Memory B cell (primary cell): ENCODE data around the gene PDE4B.
"Not testable (repeated sequence)": the region's sequence is repeated elsewhere in the genome, so short reads cannot be mapped to it uniquely, and the experiment has no call there.

ENCODE experiments used
- ATAC-seq: fragments of 150-1000 bp; cut with Tn5 transposase; 2 replicates; pipeline ENCODE4 v1.10.0; 2021; ENCODE audit warnings: low read depth, mild to moderate bottlenecking, moderate library complexity
- DNase-seq, 2 donors: peaks; one replicate each; pipeline ENCODE4 v3.0.0; 2022; ENCODE audit warnings: low spot score in 2 of 2
- H3K27ac Mint-ChIP-seq: one replicate; pipeline ENCODE4 v1.8.0; 2022; ENCODE audit warnings: mild to moderate bottlenecking, moderate library complexity, mixed read lengths
- H3K27me3 Mint-ChIP-seq: one replicate; pipeline ENCODE4 v1.8.0; 2022; ENCODE audit warnings: mixed read lengths
- H3K36me3 Mint-ChIP-seq: one replicate; pipeline ENCODE4 v1.8.0; 2022; ENCODE audit warnings: mild to moderate bottlenecking, mixed read lengths
- H3K4me1 Mint-ChIP-seq: one replicate; pipeline ENCODE4 v1.8.0; 2022; ENCODE audit warnings: mixed read lengths
- H3K4me3 Mint-ChIP-seq: one replicate; pipeline ENCODE4 v1.8.0; 2022; ENCODE audit warnings: mild to moderate bottlenecking, moderate library complexity, mixed read lengths
- H3K9me3 Mint-ChIP-seq: one replicate; pipeline ENCODE4 v1.8.0; 2022; ENCODE audit warnings: mixed read lengths

Gene PDE4B

GRCh38 chr1:65826782-65827181, 34.1 kb downstream of the PDE4B start:
- H3K27me3 Mint-ChIP-seq: peaks cover 4% of the 10 kb centered on the region
- no peak overlapping the region for H3K4me3 Mint-ChIP-seq
- DNase-seq (no peak), ATAC-seq (no peak)
- no peaks in the 10 kb centered on the region for H3K36me3 Mint-ChIP-seq
- no peak overlapping the region for H3K27ac Mint-ChIP-seq
- H3K4me1 Mint-ChIP-seq: no peaks in the 10 kb centered on the region
- H3K9me3 Mint-ChIP-seq: no peaks in the 10 kb centered on the region

GRCh38 chr1:65827346-65827745, 34.7 kb downstream of the PDE4B start:
- H3K4me3 Mint-ChIP-seq: no peak overlapping the region
- DNase-seq: no peak
- H3K27me3 Mint-ChIP-seq: peaks cover 4% of the 10 kb centered on the region
- H3K9me3 Mint-ChIP-seq: no peaks in the 10 kb centered on the region
- H3K36me3 Mint-ChIP-seq: no peaks in the 10 kb centered on the region
- ATAC-seq: no peak
- no peaks in the 10 kb centered on the region for H3K4me1 Mint-ChIP-seq
- no peak overlapping the region for H3K27ac Mint-ChIP-seq

- ATAC-seq: no peak
- no peak for DNase-seq
- Mint-ChIP-seq H3K27ac (no peak overlapping the region), H3K9me3 (no peaks in the 10 kb centered on the region), H3K27me3 (no peaks in the 10 kb centered on the region), H3K4me3 (no peak overlapping the region), H3K36me3 (no peaks in the 10 kb centered on the region), H3K4me1 (no peaks in the 10 kb centered on the region)
These were observed 37.6 kb downstream of the PDE4B start for GRCh38 chr1:65830306-65830705.

- DNase-seq (no peak), ATAC-seq (no peak)
- Mint-ChIP-seq H3K4me3 (no peak overlapping the region), H3K36me3 (no peaks in the 10 kb centered on the region), H3K9me3 (no peaks in the 10 kb centered on the region), H3K27me3 (peaks cover 1% of the 10 kb centered on the region), H3K4me1 (no peaks in the 10 kb centered on the region), H3K27ac (no peak overlapping the region)
These were observed 39.6 kb downstream of the PDE4B start for GRCh38 chr1:65832296-65832695.

- H3K4me3 Mint-ChIP-seq: no peak overlapping the region
- no peaks in the 10 kb centered on the region for H3K9me3 Mint-ChIP-seq
- DNase-seq: no peak
- no peaks in the 10 kb centered on the region for H3K36me3 Mint-ChIP-seq
- H3K4me1 Mint-ChIP-seq: no peaks in the 10 kb centered on the region
- no peak overlapping the region for H3K27ac Mint-ChIP-seq
- ATAC-seq: no peak
- peaks cover 5% of the 10 kb centered on the region for H3K27me3 Mint-ChIP-seq
These were observed 44.0 kb downstream of the PDE4B start for GRCh38 chr1:65836686-65837085.

- Mint-ChIP-seq H3K9me3 (no peaks in the 10 kb centered on the region), H3K27ac (no peak overlapping the region), H3K4me3 (no peak overlapping the region), H3K4me1 (no peaks in the 10 kb centered on the region), H3K27me3 (peaks cover 5% of the 10 kb centered on the region), H3K36me3 (no peaks in the 10 kb centered on the region)
- no peak for DNase-seq
- ATAC-seq: no peak
These were observed 48.0 kb downstream of the PDE4B start for GRCh38 chr1:65840683-65841082.

GRCh38 chr1:65844296-65844695, 51.6 kb downstream of the PDE4B start:
- Mint-ChIP-seq H3K4me3 (no peak overlapping the region), H3K27ac (no peak overlapping the region), H3K4me1 (no peaks in the 10 kb centered on the region), H3K27me3 (peaks cover 3% of the 10 kb centered on the region), H3K9me3 (peaks cover 4% of the 10 kb centered on the region), H3K36me3 (no peaks in the 10 kb centered on the region)
- DNase-seq: no peak
- ATAC-seq: no peak

- DNase-seq (no peak), ATAC-seq (no peak)
- H3K4me3 Mint-ChIP-seq: no peak overlapping the region
- peaks cover 4% of the 10 kb centered on the region for H3K9me3 Mint-ChIP-seq
- H3K4me1 Mint-ChIP-seq: no peaks in the 10 kb centered on the region
- H3K36me3 Mint-ChIP-seq: no peaks in the 10 kb centered on the region
- peaks cover 2% of the 10 kb centered on the region for H3K27me3 Mint-ChIP-seq
- H3K27ac Mint-ChIP-seq: no peak overlapping the region
These were observed 52.3 kb downstream of the PDE4B start for GRCh38 chr1:65844821-65845534.

GRCh38 chr1:65845535-65846060, 52.9 kb downstream of the PDE4B start:
- Mint-ChIP-seq H3K9me3 (peaks cover 4% of the 10 kb centered on the region), H3K27me3 (peaks cover 2% of the 10 kb centered on the region), H3K36me3 (no peaks in the 10 kb centered on the region), H3K4me1 (no peaks in the 10 kb centered on the region), H3K27ac (no peak overlapping the region), H3K4me3 (no peak overlapping the region)
- DNase-seq: no peak
- no peak for ATAC-seq

GRCh38 chr1:65846866-65847265, 54.2 kb downstream of the PDE4B start:
- H3K4me3 Mint-ChIP-seq: no peak overlapping the region
- H3K4me1 Mint-ChIP-seq: no peaks in the 10 kb centered on the region
- H3K36me3 Mint-ChIP-seq: no peaks in the 10 kb centered on the region
- ATAC-seq (no peak), DNase-seq (no peak)
- H3K9me3 Mint-ChIP-seq: peaks cover 5% of the 10 kb centered on the region
- H3K27me3 Mint-ChIP-seq: peaks cover 2% of the 10 kb centered on the region
- no peak overlapping the region for H3K27ac Mint-ChIP-seq

- no peak overlapping the region for H3K4me3 Mint-ChIP-seq
- no peak for ATAC-seq
- H3K9me3 Mint-ChIP-seq: peaks cover 7% of the 10 kb centered on the region
- DNase-seq: no peak
- no peaks in the 10 kb centered on the region for H3K4me1 Mint-ChIP-seq
- no peak overlapping the region for H3K27ac Mint-ChIP-seq
- H3K36me3 Mint-ChIP-seq: no peaks in the 10 kb centered on the region
- H3K27me3 Mint-ChIP-seq: peaks cover 2% of the 10 kb centered on the region
These were observed 57.6 kb downstream of the PDE4B start for GRCh38 chr1:65850281-65850680.

- not testable (repeated sequence) for DNase-seq, H3K9me3 Mint-ChIP-seq, H3K4me3 Mint-ChIP-seq, H3K27ac Mint-ChIP-seq, ATAC-seq, H3K36me3 Mint-ChIP-seq, H3K27me3 Mint-ChIP-seq, H3K4me1 Mint-ChIP-seq
These were observed 63.9 kb downstream of the PDE4B start for GRCh38 chr1:65856591-65856990.

- DNase-seq (no peak), ATAC-seq (no peak)
- H3K27ac Mint-ChIP-seq: no peak overlapping the region
- no peaks in the 10 kb centered on the region for H3K36me3 Mint-ChIP-seq
- peaks cover 4% of the 10 kb centered on the region for H3K27me3 Mint-ChIP-seq
- H3K9me3 Mint-ChIP-seq: peaks cover 11% of the 10 kb centered on the region
- H3K4me1 Mint-ChIP-seq: no peaks in the 10 kb centered on the region
- no peak overlapping the region for H3K4me3 Mint-ChIP-seq
These were observed 73.7 kb downstream of the PDE4B start for GRCh38 chr1:65866439-65866838.

GRCh38 chr1:65872301-65872700, 79.6 kb downstream of the PDE4B start:
- H3K4me1 Mint-ChIP-seq: no peaks in the 10 kb centered on the region
- H3K27me3 Mint-ChIP-seq: no peaks in the 10 kb centered on the region
- no peaks in the 10 kb centered on the region for H3K9me3 Mint-ChIP-seq
- H3K27ac Mint-ChIP-seq: no peak overlapping the region
- H3K4me3 Mint-ChIP-seq: no peak overlapping the region
- no peak for DNase-seq
- no peaks in the 10 kb centered on the region for H3K36me3 Mint-ChIP-seq
- ATAC-seq: no peak

- not testable (repeated sequence) for H3K27ac Mint-ChIP-seq, ATAC-seq, H3K36me3 Mint-ChIP-seq, H3K4me1 Mint-ChIP-seq, DNase-seq, H3K4me3 Mint-ChIP-seq, H3K27me3 Mint-ChIP-seq, H3K9me3 Mint-ChIP-seq
These were observed 85.6 kb downstream of the PDE4B start for GRCh38 chr1:65878342-65878741.
